ENCODE data around the gene SLFN12L. TPM values are rescaled to one million over a fixed set of nuclear protein-coding genes. Genes with fewer than 3 reads are reported as not detected.
A peak's percentile ranks its signal among the peaks of the same experiment; 100 is the strongest.

SLFN12L gene
- total and polyA plus RNA-seq, 4 donors = 0.59 to 13.2 (median 1.5) TPM

- Histone ChIP-seq H3K9me3 (ENCODE audit: control insufficient read depth in 4 of 4, insufficient read depth in 3 of 4, low read length in 3 of 4) (no peaks in the 10 kb centered on the region), H3K9ac (ENCODE audit: insufficient read depth in 1 of 2, low read length in 2 of 2) (peak overlapping the region; percentile 88 to 97), H3K4me3 (peak overlapping the region; percentile 65), H3K27me3 (ENCODE audit: control insufficient read depth in 3 of 3, insufficient read depth in 3 of 3, low read length in 2 of 3) (no peaks in the 10 kb centered on the region), H3K36me3 (ENCODE audit: control insufficient read depth in 4 of 4, insufficient read depth in 4 of 4, low read length in 4 of 4) (peaks cover 0 to 15% (median 4%) of the 10 kb centered on the region in 4 donors), H3K4me1 (ENCODE audit: control insufficient read depth in 5 of 5, insufficient read depth in 5 of 5, low read length in 5 of 5) (peaks cover 0 to 17% (median 4%) of the 10 kb centered on the region in 5 donors), H3K27ac (ENCODE audit: low read depth in 1 of 2, low read length in 1 of 2) (peak overlapping the region; percentile 93 to 97)
- ATAC-seq (ENCODE audit: insufficient read depth, low FRiP score) (no peak), DNase-seq (peak in 2 of 3 donors; percentile 28 to 33)
- 3% methylated on average over 11 of the region's 11 CpGs for WGBS, 2 donors
- TF ChIP-seq CTCF (IDR thresholded peaks at IDR 0.05; ENCODE audit: control extremely low read depth, extremely low read depth) = no peak
These were observed 41.5 kb upstream of the SLFN12L start for GRCh38 chr17:35578929-35579432.

GRCh38 chr17:35578197-35578928 lies 40.9 kb upstream of the SLFN12L start, which contains the start of gene PEX12:
PEX12 (minus strand) TSS chr17:35578571; CDS start chr17:35578021, 550 bp downstream.
- Histone ChIP-seq H3K36me3 (ENCODE audit: control insufficient read depth in 4 of 4, insufficient read depth in 4 of 4, low read length in 4 of 4) (peaks cover 2 to 17% (median 5%) of the 10 kb centered on the region in 4 donors), H3K9ac (ENCODE audit: insufficient read depth in 1 of 2, low read length in 2 of 2) (peak within 1 kb of the TSS; percentile 88 to 97), H3K27me3 (ENCODE audit: control insufficient read depth in 3 of 3, insufficient read depth in 3 of 3, low read length in 2 of 3) (no peaks in the 10 kb centered on the region), H3K4me1 (ENCODE audit: control insufficient read depth in 5 of 5, insufficient read depth in 5 of 5, low read length in 5 of 5) (peaks cover 0 to 17% (median 4%) of the 10 kb centered on the region in 5 donors), H3K27ac (ENCODE audit: low read depth in 1 of 2, low read length in 1 of 2) (peak within 1 kb of the TSS; percentile 93 to 97), H3K4me3 (peak within 1 kb of the TSS; percentile 71), H3K9me3 (ENCODE audit: control insufficient read depth in 4 of 4, insufficient read depth in 3 of 4, low read length in 3 of 4) (no peaks in the 10 kb centered on the region)
- peak; percentile 91 to 98 (median 97) for DNase-seq
- peak; percentile 99 for ATAC-seq (ENCODE audit: insufficient read depth, low FRiP score)
- 0% methylated on average over 44 to 45 of the region's 45 CpGs for WGBS, 2 donors
- no peak for TF ChIP-seq CTCF (IDR thresholded peaks at IDR 0.05; ENCODE audit: control extremely low read depth, extremely low read depth)

- ATAC-seq (ENCODE audit: insufficient read depth, low FRiP score) (no peak), DNase-seq (no peak)
- Histone ChIP-seq H3K27me3 (ENCODE audit: control insufficient read depth in 3 of 3, insufficient read depth in 3 of 3, low read length in 2 of 3) (no peaks in the 10 kb centered on the region), H3K9ac (ENCODE audit: insufficient read depth in 1 of 2, low read length in 2 of 2) (peak overlapping the region; percentile 88 to 91), H3K4me3 (peak overlapping the region; percentile 71), H3K27ac (ENCODE audit: low read depth in 1 of 2, low read length in 1 of 2) (peak overlapping the region; percentile 93 to 97), H3K4me1 (ENCODE audit: control insufficient read depth in 5 of 5, insufficient read depth in 5 of 5, low read length in 5 of 5) (peaks cover 0 to 17% (median 4%) of the 10 kb centered on the region in 5 donors), H3K36me3 (ENCODE audit: control insufficient read depth in 4 of 4, insufficient read depth in 4 of 4, low read length in 4 of 4) (peaks cover 2 to 17% (median 5%) of the 10 kb centered on the region in 4 donors), H3K9me3 (ENCODE audit: control insufficient read depth in 4 of 4, insufficient read depth in 3 of 4, low read length in 3 of 4) (no peaks in the 10 kb centered on the region)
- no peak for TF ChIP-seq CTCF (IDR thresholded peaks at IDR 0.05; ENCODE audit: control extremely low read depth, extremely low read depth)
- WGBS, 2 donors = 3 to 4% methylated on average over 8 of the region's 8 CpGs
These were observed 40.3 kb upstream of the SLFN12L start for GRCh38 chr17:35577830-35578196.
